HG02588 (cell line): ENCODE results near the gene ACOXL.

Experiments used
- ATAC-seq: cut with Tn5 transposase; IDR thresholded peaks from one replicate; pipeline ENCODE4 v1.9.1; 2021; ENCODE audit warnings: mild to moderate bottlenecking, moderate library complexity; ENCODE audit not compliant: unreplicated experiment

Gene ACOXL

GRCh38 chr2:110751642-110752041, 19.3 kb downstream of the ACOXL start:
- ATAC-seq, result no peak

GRCh38 chr2:110752871-110753270, 20.5 kb downstream of the ACOXL start:
- no peak for ATAC-seq

GRCh38 chr2:110755491-110756078, 23.2 kb downstream of the ACOXL start:
- no peak for ATAC-seq

DNA sequence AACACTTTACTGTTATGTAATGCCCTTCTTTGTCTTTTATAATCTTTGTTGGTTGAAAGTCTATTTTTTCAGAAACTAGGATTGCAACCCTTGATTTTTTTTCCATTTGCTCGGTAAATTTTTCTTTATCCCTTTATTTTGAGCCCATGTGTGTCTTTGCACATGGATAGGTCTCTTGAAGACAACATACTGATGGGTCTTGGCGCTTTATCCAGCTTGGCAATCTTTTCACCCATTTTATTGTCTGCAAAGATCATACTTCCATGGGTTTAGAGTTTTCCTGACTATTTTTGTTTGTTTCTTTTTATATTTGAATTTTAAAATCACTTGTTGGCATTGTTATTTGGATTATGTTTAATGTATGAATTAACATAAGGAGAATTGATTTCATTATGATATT, 27.0 kb downstream of the ACOXL start:
- no peak for ATAC-seq

- no peak for ATAC-seq
Measured at GRCh38 chr2:110764931-110765330, 32.6 kb downstream of the ACOXL start.

DNA sequence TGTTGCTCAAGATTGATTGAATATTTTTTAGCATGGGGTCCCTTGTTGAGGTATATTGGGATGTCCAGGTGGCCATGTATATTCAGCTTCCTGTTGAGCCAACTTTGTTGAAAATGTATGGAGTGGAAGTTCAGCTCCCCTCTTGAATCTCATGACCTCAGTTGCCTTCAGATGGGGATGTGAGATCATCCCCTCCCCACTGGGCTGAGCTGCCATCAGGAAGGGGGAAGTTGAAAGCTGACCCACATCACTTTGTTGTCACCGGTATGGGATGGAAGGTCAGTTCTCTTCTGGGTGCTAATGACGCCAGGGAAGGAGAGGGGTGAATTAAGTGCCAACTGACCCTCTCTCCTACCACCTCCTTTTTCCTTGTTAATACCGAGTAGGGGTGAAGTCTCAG, 33.9 kb downstream of the ACOXL start:
- no peak for ATAC-seq

DNA sequence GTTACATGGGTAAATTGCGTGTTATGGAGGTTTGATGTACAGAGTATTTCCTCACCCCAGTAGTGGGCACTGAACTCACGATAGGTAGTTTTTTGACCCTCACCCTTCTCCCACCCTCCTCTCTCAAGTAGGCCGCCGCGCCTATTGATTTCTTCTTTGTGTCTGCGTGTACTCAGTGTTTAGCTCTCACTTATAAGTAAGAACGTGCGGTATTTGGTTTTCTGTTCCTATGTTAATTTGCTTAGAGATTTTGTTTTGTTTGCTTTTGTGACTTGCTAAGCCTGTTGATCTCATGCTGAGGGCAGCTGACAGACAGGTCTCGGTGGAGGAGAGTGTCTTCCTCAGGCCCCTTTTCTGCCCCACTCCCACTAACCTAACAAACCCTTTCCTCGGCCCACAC, 36.2 kb downstream of the ACOXL start:
- no peak for ATAC-seq

DNA sequence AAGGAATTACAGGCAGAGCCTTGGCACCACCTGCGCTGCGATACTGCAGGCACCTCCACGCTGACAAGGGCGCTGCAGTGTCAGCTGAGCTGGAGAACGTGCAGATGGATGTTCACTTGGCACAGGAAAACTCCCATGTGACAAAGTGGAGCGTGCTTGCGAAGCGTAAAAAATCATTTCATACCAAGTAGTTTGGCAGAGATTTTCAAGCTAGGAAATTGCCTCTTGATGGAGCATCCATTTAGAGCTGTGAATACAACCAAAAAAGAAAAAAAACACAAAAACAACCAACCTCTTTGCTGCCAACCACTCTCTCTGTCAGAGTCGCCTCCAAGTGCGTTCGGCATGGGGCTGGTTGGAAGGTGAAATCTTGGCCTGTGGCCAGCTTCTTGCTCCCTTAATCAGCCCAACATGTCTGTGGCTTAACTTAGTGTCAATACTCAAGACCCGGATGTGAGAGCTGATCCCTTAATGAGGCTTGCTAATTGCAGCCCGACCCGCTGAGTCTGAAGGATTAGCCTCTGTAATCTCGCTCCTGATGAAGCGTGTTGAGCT, 38.1 kb downstream of the ACOXL start:
- ATAC-seq, result no peak

GRCh38 chr2:110770959-110771431, 38.6 kb downstream of the ACOXL start:
- ATAC-seq, result no peak

- ATAC-seq, result no peak
Measured at GRCh38 chr2:110771547-110772382, 39.4 kb downstream of the ACOXL start.

DNA sequence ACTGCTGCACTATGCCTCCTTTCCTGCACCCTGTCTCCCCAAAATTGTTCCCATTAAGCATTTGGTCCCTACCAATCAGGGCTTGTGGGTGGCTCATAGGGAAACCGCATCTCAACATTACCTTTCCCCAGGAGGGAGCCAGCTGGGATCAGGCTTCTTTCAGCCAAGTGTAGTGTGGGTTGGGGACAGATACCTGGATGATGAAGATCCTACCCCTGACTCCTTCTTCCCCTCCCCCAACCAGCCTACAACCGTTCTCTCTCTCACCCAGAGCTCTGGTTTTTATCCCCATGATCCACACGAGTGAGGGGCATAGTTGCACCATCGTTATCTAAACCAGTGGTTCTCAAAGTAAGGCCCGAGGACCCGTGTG, 40.0 kb downstream of the ACOXL start:
- ATAC-seq, result no peak

DNA sequence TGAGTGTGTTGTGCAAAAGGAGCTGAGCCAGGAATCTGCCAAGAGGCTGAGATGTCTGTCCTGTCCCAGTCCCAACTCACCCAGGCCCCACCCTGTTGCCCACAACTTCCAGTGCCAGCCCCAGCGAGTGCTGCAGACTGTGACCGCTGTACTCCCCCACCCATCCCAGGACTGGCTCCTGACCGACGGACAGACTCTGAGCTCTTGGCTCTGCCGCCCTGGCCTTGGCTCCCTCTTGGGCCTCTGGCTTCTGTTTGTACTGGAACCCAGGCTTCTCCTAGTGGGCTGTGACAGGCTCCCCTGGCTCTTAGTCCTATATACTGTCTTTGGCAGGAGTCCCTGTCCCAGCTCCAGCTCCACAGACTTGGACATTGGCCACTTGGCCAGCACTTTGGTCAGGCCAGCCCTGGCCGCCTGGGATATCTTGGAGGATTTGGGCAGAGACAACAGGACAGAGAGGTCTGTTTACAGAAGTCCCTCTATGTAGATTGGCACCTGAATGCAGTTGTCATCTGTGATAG, 41.1 kb downstream of the ACOXL start:
- no peak for ATAC-seq

- no peak for ATAC-seq
Measured at GRCh38 chr2:110774701-110775100, 42.3 kb downstream of the ACOXL start.

GRCh38 chr2:110777531-110778311, 45.3 kb downstream of the ACOXL start:
- ATAC-seq, result no peak

GRCh38 chr2:110780461-110780860, 48.1 kb downstream of the ACOXL start:
- peak; percentile 73 for ATAC-seq

- ATAC-seq, result no peak
Measured at GRCh38 chr2:110783196-110783873, 51.0 kb downstream of the ACOXL start.

DNA sequence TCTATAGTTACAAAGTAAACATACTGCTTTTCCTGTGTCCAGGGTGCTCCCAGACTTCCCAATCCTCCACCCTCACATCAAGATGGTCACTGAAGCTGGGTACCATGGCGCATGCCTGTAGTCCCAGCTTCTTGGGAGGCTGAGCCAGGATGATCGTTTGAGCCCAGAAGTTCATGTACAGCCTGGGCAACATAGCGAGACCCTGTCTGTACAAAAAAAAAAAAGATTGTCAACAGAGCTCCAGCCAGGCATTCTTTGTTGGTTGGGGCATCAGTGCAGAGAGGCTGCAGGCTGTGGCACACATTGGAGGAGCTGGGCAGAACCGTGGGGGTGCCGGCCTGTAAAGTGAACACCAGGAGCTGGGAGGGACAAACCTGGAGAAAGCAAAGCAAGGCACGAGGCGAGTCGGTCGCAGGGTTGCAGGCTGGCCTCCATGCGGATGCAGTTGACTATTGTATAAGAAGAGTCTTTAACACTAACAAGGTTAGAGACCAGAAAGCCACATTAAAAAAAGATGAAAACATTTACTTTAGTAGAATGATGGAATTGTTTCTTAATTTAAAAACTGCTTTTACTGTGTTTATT, 51.8 kb downstream of the ACOXL start:
- ATAC-seq, result no peak

DNA sequence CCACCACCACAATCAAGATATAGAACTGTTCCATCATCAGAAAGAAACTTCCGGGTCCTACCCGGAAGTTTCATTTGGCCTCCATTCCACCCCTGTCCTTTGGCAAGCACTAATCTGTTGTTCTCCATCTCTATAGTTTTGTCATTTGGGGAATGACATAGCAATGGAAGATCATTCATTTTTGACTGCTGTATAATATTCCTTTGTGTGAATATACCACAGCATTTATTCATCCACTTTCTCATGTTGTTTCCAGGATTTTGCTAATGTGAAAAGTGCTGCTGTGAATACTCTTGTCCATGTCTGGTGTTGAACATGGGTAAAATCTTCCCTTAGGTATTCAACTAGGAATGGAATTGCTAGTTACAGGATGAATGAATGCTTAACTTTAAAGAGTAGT, 53.1 kb downstream of the ACOXL start:
- no peak for ATAC-seq

DNA sequence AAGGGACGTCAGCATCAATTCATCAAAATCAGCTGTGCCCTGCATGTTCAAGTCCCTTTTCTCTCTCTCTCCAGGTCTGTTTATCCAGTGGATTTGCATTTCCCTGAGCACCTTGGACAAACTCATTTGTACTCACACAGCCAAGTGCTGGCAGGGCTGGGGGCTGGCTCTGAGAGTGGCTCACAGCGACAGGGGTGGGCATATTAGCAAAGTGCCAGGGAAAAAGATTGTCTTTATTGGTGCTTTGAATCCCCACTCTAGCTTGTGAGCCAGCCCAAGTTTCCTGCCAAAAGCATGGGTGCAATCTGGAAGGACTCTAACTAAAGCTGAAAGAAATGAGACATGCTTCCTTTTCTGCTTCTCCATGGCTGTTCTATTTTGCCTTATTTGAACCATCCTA, 56.6 kb downstream of the ACOXL start:
- no peak for ATAC-seq

- ATAC-seq, result no peak
Measured at GRCh38 chr2:110789706-110790105, 57.3 kb downstream of the ACOXL start.
